Measurements from ENCODE around the gene ZNF518B. TPM values are rescaled to one million over a fixed set of nuclear protein-coding genes. Genes with fewer than 3 reads are reported as not detected.

The ZNF518B gene
- 19.6 and 20.4 TPM in 2 replicates for total RNA-seq

DNA sequence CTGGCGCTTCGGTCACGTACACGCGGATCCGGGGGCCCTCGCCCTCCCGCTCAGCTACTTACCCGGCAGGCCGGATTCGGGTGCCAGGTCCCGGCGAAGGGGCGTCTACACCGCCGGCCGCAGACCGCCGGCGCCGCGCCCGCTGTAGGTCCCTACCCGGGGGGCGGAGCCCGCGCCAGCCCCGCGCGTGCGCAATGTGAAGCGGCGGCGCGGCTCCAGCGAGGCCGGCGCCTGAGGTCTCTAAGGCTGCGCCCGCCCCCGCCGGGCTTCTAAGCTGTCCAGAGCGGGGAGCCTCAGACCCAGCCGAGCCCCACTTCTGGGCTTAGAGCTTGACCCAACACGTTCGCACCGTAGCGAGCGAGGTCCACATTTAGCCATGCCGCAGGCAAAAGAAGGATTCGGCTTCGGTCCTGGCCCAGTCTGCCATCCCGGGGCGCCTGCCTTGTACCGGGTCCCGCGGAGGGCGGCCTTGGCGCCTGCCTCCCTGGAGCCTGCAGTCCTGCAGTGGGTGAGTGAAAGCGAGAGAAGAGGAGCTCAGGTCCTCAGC is at the start of gene ZNF518B:
TSS of gene ZNF518B (minus strand) at position 172 of the 547 bp plus-strand sequence. CDS start 11,098 bp downstream, outside the sequence.
- intact Hi-C loops (cut with micrococcal nuclease): loop anchor here (1.0 to 5.0 kb wide), 4 partner anchors 215 to 1014 kb away; partner anchors contain the start of gene WDR1

- intact Hi-C loops (cut with micrococcal nuclease): no loop called here
Observed at GRCh38 chr4:10506077-10506476, 48.9 kb upstream of the ZNF518B start.

DNA sequence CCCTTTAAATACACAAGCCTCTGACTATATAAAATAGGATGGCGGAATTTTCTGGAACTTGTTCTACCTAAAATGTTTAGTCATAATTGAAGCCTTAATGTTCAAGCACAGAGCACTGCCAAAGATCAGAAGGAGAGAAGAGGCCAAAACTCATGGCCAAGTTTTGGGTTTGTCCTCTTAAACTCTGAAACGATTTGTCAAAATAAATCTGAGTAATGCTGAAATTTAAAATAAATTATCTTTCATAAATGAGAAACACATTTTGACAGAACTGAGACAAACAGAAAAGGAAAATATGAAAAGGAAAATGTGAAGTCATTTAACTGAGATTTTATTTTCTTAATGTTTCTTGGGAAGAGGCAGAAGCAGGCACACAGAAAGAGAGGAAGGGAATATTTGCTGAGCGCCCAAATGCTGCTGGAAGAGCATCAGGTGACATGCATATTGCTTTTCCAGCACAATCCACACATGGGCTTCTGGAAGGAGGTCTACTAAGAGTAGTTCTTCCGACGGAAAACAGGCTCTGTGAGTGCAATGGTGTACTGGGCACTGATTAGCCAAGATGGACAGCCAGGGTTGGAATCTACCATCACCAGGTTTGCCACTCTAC is 47.4 kb upstream of the ZNF518B start:
- intact Hi-C loops (cut with micrococcal nuclease): no loop called here

GRCh38 chr4:10502717-10503116 is 45.5 kb upstream of the ZNF518B start:
- intact Hi-C loops (cut with micrococcal nuclease): no loop called here

GRCh38 chr4:10500776-10501175 is 43.5 kb upstream of the ZNF518B start:
- intact Hi-C loops (cut with micrococcal nuclease): no loop called here

- intact Hi-C loops (cut with micrococcal nuclease): no loop called here
Observed at GRCh38 chr4:10496200-10496599, 39.0 kb upstream of the ZNF518B start.

DNA sequence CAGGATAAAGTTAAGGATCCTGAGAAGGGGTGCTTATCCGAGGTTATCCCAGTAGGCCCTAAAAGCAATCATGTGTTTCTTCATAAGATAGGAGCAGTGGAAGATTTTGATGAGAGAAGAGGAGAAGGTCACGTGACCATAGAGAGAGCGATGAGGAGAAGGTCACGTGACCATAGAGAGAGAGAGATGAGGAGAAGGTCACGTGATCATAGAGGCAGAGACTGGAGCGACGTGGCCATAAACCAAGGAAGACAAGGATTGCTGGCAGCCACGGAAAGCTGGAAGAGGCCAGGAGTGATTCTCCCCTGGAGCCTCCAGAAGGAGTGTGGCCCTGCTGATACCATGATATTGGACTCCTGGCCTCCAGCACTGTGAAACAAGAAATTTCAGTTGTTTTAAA is 38.4 kb upstream of the ZNF518B start:
- intact Hi-C loops (cut with micrococcal nuclease): no loop called here

- intact Hi-C loops (cut with micrococcal nuclease): no loop called here
Observed at GRCh38 chr4:10492464-10492863, 35.2 kb upstream of the ZNF518B start.

DNA sequence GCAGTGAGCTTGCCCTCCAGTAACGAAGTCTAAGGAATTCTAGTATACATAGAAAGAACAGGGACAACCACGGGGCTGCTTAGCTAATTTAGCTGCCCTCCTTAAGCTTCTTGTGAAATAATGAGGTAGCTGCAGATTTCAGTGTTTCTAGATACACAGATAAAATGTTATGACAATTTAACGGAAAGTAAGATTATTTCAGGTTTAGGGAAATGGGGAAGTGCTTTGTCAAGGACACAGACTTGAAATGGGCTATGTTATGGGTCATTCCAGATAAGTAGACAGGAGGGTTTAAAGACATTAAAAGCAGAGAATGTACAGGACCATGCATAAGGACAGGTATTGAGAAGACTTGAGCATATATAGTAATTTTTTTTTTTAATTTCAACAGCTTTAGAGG is 34.2 kb upstream of the ZNF518B start:
- intact Hi-C loops (cut with micrococcal nuclease): no loop called here

DNA sequence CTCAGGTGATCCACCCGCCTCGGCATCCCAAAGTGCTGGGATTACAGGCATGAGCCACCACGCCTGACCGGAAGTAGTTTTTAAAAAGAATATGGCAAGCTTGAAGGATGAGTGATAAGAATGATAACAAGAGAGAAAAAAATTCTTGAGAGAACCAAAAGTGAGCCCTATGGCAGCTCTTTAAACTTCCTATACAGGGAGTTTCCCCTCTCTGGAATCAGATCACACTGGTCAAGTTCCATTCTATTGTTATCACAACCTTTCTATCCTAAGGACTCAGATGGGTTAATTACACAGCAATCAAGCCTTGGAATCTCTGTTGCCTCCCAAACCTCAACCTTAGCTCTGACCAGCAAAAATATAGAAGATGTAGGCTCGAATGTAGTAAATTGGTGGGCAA is 33.8 kb upstream of the ZNF518B start:
- intact Hi-C loops (cut with micrococcal nuclease): no loop called here

DNA sequence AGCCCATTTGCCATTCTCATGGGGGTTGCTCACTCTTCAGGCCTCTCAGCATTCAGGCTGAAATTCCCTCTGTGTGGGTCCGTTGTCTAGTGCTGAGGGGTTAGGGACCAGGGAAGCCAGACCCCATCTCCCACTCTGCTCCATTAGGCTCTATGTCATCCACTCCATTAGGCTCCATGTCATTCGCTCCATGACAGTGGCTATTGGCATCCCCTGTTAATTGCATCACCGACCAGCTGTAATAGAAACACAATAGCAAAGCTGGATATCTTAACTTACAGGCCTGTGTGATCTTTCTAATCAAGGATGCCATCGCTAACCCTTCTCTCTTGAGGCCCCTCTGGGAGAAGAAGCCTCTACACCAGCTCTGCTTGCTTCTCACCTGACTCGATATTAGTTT is 25.7 kb upstream of the ZNF518B start:
- intact Hi-C loops (cut with micrococcal nuclease): no loop called here

GRCh38 chr4:10480616-10481015 is 23.4 kb upstream of the ZNF518B start:
- intact Hi-C loops (cut with micrococcal nuclease): no loop called here

DNA sequence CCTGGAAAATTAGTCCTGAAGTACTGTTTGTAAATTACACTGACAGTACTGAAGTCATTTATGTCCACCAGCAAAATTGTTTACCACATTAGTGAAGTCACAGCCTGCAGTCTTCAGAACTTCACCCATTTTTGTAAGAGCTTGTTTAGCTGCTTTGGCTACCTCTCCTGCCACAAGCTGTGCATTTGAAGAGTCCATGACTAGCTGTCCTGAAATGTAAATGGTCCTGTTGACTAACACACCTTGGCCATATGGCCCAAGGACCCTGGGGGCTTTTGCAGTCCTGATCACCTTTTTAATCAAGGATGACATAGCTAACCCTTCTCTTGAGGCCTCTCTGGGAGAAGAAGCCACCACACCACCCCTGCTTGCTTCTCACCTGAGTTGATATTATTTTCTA is 21.4 kb upstream of the ZNF518B start:
- intact Hi-C loops (cut with micrococcal nuclease): no loop called here

- intact Hi-C loops (cut with micrococcal nuclease): no loop called here
Observed at GRCh38 chr4:10470505-10470904, 13.3 kb upstream of the ZNF518B start.

DNA sequence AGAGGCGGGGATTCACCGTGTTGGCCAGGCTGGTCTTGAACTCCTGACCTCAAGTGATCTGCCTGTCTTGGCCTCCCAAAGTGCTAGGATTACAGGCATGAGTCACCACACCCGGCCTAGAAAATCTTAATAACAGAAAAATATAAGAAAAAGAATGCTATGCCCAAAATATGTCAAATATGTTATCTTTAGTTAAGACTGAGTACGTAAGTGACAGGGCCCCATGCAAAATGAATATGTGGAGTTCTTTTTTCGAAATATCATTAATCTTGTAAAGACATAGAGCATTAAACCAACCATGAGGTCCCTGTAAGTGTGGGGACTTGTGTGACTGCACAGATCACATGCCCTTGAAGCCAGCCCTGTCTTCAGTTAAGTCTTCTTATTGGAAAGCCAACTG is 8.9 kb upstream of the ZNF518B start:
- intact Hi-C loops (cut with micrococcal nuclease): no loop called here

DNA sequence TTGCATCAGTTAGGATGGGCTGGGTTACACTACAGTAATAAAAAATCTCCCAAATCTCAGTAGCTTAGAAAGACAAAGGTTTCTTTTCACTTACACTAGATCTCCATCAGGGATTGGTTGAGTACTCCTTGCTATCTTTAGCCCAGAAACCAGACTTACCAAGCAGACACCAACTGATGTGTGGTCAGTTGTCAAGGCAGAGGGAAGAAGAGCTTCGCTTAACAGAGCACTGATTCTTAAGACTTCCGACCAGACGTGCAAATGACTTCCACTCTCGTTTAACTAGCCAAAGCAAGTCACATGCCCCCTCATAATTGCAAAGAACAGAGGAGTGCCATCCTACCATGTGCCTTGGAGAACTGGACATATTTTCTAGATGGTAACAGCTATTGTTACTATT is 5.7 kb upstream of the ZNF518B start:
- intact Hi-C loops (cut with micrococcal nuclease): no loop called here

DNA sequence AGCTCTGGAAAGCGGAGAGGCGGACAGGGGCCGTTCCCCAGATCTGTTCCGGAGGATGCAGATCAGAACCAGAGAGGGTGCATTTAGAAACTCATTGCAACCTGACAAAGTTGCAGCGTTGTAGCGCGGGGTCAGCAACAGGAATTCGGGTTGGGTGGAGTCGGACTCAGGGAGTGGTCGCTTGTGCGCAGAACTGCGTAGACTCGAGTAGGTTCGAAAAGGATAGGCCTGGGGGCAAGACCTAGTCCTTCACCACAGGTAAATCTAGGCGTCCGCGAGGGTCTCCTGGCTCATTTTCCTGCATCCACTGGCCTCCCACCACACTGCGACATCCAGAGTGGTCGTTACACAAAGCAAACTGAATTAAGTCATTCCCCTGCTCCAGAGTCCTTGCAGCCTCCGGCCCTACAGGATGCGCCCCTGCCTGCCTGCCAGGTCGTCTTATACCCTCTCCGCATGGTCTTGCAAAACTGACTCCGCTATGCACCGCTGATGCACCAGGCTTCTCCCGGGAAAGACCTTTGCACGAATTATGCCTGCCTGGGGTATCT is 4.7 kb upstream of the ZNF518B start:
- intact Hi-C loops (cut with micrococcal nuclease): loop anchor here (1.0 to 2.0 kb wide), 4 partner anchors 76 to 443 kb away; no protein-coding TSS in a partner anchor

- intact Hi-C loops (cut with micrococcal nuclease): loop anchor here (1.0 to 2.0 kb wide), 4 partner anchors 77 to 442 kb away; no protein-coding TSS in a partner anchor
Observed at GRCh38 chr4:10461091-10461849, 4.0 kb upstream of the ZNF518B start.

DNA sequence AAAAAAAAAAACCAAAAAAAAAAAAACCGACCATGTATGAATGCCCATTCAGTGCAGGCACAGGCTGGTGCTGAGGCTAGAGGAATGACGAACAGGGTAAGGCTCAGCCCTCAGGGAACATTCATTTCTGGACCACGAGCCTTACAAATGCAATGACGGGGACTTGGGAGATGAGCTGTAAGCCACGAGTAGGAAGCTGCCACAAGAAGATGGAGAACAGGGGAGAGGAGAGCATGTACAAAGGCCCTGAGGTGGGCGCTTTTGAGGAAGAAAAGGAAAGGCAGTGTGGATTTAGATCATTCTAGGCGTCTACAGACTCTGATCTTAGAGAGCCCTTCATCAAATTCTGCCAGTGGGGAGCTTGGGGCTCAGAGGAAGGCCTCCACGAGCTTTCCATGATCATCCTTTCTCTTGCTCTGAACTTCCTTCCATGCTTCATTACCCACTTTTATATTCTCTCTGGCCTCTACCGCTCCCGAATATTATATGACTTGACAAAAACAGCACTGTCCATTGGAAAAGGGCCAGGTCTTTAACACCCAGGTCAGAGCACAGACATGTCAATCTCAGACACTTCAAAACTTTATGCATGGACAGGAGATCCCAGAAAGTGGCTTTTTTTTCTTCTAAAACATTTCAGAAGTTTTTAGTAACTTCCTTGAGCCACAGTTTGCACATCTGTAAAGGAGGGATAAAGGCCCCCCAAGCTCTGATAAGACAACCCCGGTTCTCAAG is 3.3 kb upstream of the ZNF518B start:
- intact Hi-C loops (cut with micrococcal nuclease): loop anchor here (1.0 to 2.0 kb wide), 4 partner anchors 78 to 442 kb away; no protein-coding TSS in a partner anchor

DNA sequence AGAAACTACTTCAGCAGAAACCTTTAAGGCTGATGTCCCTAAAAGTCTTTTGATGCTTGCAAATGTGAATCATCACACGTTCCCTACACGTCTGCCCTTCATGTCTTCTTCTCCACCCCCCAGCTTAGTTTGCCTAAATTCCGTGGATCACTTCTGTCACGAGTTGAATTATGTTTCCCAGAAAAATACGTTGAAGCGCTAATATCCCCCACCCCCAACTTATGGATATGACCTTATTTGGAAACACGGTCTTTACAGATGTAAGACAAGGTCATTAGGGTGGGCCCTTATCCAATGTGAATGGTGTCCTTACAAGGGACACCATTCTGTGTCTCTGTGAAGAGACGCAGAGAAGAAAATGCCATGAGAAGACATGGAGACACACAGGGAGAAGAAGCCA is 2.1 kb upstream of the ZNF518B start:
- intact Hi-C loops (cut with micrococcal nuclease): loop anchor here (5.0 kb wide), 1 partner anchor 213 kb away; no protein-coding TSS in a partner anchor

GRCh38 chr4:10458177-10458576 is 951 bp upstream of the ZNF518B start:
- intact Hi-C loops (cut with micrococcal nuclease): loop anchor here (5.0 kb wide), 1 partner anchor 214 kb away; no protein-coding TSS in a partner anchor

All from T-helper 2 cell treated with Interferon-gamma antibody and Interleukin-4, amounts not matched to agents 100 ng/mL and 5 ng/mL, for 36 hours (primary cell).